ENCODE results near the gene MICB. TPM values are rescaled to one million over a fixed set of nuclear protein-coding genes. Genes with fewer than 3 reads are reported as not detected.

The MICB gene
- total and polyA plus RNA-seq, 2 of the 8 experiments (the other 6 are each of a cell fraction or from before 2014, with no cell fraction given): 16.2 to 25.3 TPM

DNA sequence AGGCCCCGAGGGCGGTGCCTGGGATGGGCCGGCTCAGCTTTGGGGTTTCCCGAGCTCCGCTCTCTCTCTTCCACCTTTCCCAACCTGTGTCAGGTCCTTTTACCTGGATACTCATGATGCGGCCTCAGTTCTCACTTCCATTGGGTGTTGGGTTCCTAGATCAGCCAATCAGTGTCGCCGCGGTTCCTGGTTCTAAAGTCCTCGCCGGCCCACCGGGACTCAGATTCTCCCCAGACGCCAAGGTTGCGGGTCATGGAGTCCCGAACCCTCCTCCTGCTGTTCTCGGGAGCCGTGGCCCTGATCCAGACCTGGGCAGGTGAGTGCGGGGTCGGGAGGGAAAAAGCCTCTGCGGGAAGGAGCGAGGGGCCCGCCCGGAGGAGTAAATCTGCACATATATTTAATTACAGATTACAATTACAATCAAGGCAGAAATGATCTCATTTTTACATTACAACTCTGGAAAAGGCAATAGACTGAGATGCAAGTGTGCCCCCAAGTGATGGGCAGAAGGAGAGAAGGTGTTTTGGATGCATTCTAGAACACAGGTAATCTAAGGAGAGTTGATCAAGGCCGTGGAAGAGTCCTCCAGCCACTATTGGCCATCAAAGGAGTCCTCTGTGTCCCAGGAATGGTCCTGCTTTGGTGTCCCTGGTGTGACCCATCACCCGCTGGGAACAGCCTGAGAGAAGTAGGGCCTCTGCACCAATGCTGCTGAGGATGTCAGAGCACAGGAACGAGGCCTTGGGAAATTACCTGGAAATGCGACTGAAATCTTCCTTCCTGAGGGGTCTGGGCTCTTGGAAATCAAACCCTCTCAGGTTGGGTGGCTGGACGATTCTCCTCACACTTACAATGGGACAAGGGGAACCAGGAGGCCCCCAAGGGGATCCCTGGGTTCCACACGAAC lies 34.7 kb upstream of the MICB start (continued):
- TF ChIP-seq CHD2 (IDR thresholded peaks at IDR 0.05; ENCODE audit: low read length) (peak; percentile 73), ASH2L (IDR thresholded peaks at IDR 0.05; ENCODE audit: low read length) (no peak), SP2 (IDR thresholded peaks at IDR 0.05; ENCODE audit: low read length) (no peak), TAF1 (IDR thresholded peaks at IDR 0.05; ENCODE audit: low read depth, low read length) (peak; percentile 93), KDM1A (IDR thresholded peaks at IDR 0.05; ENCODE audit: borderline replicate concordance, low read length) (no peak), BRCA1 (IDR thresholded peaks at IDR 0.05; ENCODE audit: low read depth, low read length) (peak; percentile 26; the same call in 1 of the 2 replicates), TAF7 (optimal IDR thresholded peaks at IDR 0.05; ENCODE audit: borderline replicate concordance, low read depth, low read length) (peak; percentile 89), ZNF274 (IDR thresholded peaks at IDR 0.05; ENCODE audit: borderline replicate concordance, extremely low read depth, low read length) (no peak), POLR2A (IDR thresholded peaks at IDR 0.05; ENCODE audit: control extremely low read depth in 1 of 2, low read depth in 2 of 2, low read length in 2 of 2) (peak; percentile 23 to 88), TEAD4 (IDR thresholded peaks at IDR 0.05; ENCODE audit: low read depth, low read length) (no peak), SP1 (IDR thresholded peaks at IDR 0.05; ENCODE audit: low read depth, low read length) (peak; percentile 89)
- TF ChIP-seq, protein P1, sequence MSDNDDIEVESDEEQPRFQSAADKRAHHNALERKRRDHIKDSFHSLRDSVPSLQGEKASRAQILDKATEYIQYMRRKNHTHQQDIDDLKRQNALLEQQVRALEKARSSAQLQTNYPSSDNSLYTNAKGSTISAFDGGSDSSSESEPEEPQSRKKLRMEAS (IDR thresholded peaks at IDR 0.05): 0 out of 2 replicates have a peak, but pooled peaks have one; percentile 4
